ENCODE measurements around the gene CCDC174. TPM values are rescaled to one million over a fixed set of nuclear protein-coding genes. Genes with fewer than 3 reads are reported as not detected.

The CCDC174 gene
- total RNA-seq, 1 donor, result 13.8 TPM

- H3K4me3 ChIP-seq (ENCODE audit: low read depth, low read length), result no peak overlapping the region
- TF ChIP-seq CTCF (IDR thresholded peaks at IDR 0.05; ENCODE audit: insufficient read depth, low read depth, low read length), result no peak
- DNase-seq (ENCODE audit: low read depth), result no peak
Observed at GRCh38 chr3:14640157-14640562, 11.4 kb upstream of the CCDC174 start.

- TF ChIP-seq CTCF (IDR thresholded peaks at IDR 0.05; ENCODE audit: insufficient read depth, low read depth, low read length), result no peak
- no peak overlapping the region for H3K4me3 ChIP-seq (ENCODE audit: low read depth, low read length)
- DNase-seq (ENCODE audit: low read depth), result no peak
Observed at GRCh38 chr3:14640734-14641133, 10.8 kb upstream of the CCDC174 start.

- TF ChIP-seq CTCF (IDR thresholded peaks at IDR 0.05; ENCODE audit: insufficient read depth, low read depth, low read length), result no peak
- H3K4me3 ChIP-seq (ENCODE audit: low read depth, low read length), result no peak overlapping the region
- no peak for DNase-seq (ENCODE audit: low read depth)
Observed at GRCh38 chr3:14641346-14641745, 10.2 kb upstream of the CCDC174 start.

GRCh38 chr3:14645453-14645852, 6.1 kb upstream of the CCDC174 start:
- no peak for DNase-seq (ENCODE audit: low read depth)
- no peak for TF ChIP-seq CTCF (IDR thresholded peaks at IDR 0.05; ENCODE audit: insufficient read depth, low read depth, low read length)
- H3K4me3 ChIP-seq (ENCODE audit: low read depth, low read length), result no peak overlapping the region

GRCh38 chr3:14646131-14646573, 5.4 kb upstream of the CCDC174 start:
- no peak for DNase-seq (ENCODE audit: low read depth)
- TF ChIP-seq CTCF (IDR thresholded peaks at IDR 0.05; ENCODE audit: insufficient read depth, low read depth, low read length), result no peak
- H3K4me3 ChIP-seq (ENCODE audit: low read depth, low read length), result no peak overlapping the region

- peak; percentile 7 for TF ChIP-seq CTCF (IDR thresholded peaks at IDR 0.05; ENCODE audit: insufficient read depth, low read depth, low read length)
- H3K4me3 ChIP-seq (ENCODE audit: low read depth, low read length), result no peak overlapping the region
- no peak for DNase-seq (ENCODE audit: low read depth)
Observed at GRCh38 chr3:14646589-14647413, 4.8 kb upstream of the CCDC174 start.

Measured in fibroblast of villous mesenchyme (primary cell).